Chondrocyte (in vitro differentiated cells): Measurements from ENCODE around the gene WNT8B. TPM values are rescaled to one million over a fixed set of nuclear protein-coding genes. Genes with fewer than 3 reads are reported as not detected.

Source experiments
- DNase-seq: peaks from one replicate; pipeline ENCODE4 v3.0.0; 2021; ENCODE audit warnings: mixed read lengths, low spot score
- H3K27ac Mint-ChIP-seq: one replicate; pipeline ENCODE4 v1.8.0; 2021; ENCODE audit warnings: mild to moderate bottlenecking, moderate library complexity, mixed read lengths; ENCODE audit not compliant: unreplicated experiment
- H3K27me3 Mint-ChIP-seq: 2 replicates; pipeline ENCODE4 v1.8.0; 2021; ENCODE audit warnings: low read depth, mixed read lengths
- H3K36me3 Mint-ChIP-seq: 2 replicates; pipeline ENCODE4 v1.8.0; 2021; ENCODE audit warnings: low read depth, mixed read lengths
- H3K4me1 Mint-ChIP-seq: 2 replicates; pipeline ENCODE4 v1.8.0; 2021; ENCODE audit warnings: low read depth, mild to moderate bottlenecking, mixed read lengths
- H3K4me3 Mint-ChIP-seq: one replicate; pipeline ENCODE4 v1.8.0; 2021; ENCODE audit warnings: mild to moderate bottlenecking, moderate library complexity, mixed read lengths; ENCODE audit not compliant: unreplicated experiment
- H3K9me3 Mint-ChIP-seq: 2 replicates; pipeline ENCODE4 v1.8.0; 2021; ENCODE audit warnings: low read depth, mixed read lengths
- total RNA-seq: library from RNA; stranded (reverse); gene quantifications from 3 replicates; pipeline ENCODE4 v1.2.1, GENCODE V29; 2021
- TF ChIP-seq, protein P1 (sequence below): fragments of 200-600 bp; sonication (generic); IDR thresholded peaks from 2 replicates; pipeline ENCODE4 v1.5.0; 2021; ENCODE audit warnings: antibody characterized with exemption, mild to moderate bottlenecking, moderate library complexity

WNT8B gene
- total RNA-seq, 1 donor from 2014 or later, result not detected

DNA sequence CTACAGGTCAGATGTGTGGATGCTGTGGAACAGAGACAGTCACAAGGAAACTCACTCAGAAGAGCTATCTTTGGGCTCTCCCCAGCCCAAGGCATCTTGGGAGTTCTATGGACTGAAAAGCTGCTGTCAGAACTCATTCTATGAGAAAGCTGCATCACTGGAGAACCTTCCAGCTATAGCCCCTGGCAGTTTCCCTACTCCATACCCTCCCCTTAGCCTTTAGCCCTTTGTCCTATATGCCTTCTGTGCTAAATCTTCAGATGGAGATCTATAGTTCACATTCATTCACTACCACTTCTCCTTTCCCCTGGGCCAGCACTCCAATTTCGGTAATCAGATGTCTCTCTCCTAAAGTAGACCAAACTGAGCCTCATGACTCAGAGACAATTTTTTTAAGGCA is 6.9 kb downstream of the WNT8B start:
- no peak for DNase-seq
- Mint-ChIP-seq H3K4me3 (no peak overlapping the region), H3K36me3 (no peaks in the 10 kb centered on the region), H3K9me3 (no peaks in the 10 kb centered on the region), H3K27ac (no peak overlapping the region), H3K4me1 (peaks cover 10% of the 10 kb centered on the region), H3K27me3 (peaks cover 44% of the 10 kb centered on the region)
- TF ChIP-seq, protein P1, sequence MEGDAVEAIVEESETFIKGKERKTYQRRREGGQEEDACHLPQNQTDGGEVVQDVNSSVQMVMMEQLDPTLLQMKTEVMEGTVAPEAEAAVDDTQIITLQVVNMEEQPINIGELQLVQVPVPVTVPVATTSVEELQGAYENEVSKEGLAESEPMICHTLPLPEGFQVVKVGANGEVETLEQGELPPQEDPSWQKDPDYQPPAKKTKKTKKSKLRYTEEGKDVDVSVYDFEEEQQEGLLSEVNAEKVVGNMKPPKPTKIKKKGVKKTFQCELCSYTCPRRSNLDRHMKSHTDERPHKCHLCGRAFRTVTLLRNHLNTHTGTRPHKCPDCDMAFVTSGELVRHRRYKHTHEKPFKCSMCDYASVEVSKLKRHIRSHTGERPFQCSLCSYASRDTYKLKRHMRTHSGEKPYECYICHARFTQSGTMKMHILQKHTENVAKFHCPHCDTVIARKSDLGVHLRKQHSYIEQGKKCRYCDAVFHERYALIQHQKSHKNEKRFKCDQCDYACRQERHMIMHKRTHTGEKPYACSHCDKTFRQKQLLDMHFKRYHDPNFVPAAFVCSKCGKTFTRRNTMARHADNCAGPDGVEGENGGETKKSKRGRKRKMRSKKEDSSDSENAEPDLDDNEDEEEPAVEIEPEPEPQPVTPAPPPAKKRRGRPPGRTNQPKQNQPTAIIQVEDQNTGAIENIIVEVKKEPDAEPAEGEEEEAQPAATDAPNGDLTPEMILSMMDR, result no peak

DNA sequence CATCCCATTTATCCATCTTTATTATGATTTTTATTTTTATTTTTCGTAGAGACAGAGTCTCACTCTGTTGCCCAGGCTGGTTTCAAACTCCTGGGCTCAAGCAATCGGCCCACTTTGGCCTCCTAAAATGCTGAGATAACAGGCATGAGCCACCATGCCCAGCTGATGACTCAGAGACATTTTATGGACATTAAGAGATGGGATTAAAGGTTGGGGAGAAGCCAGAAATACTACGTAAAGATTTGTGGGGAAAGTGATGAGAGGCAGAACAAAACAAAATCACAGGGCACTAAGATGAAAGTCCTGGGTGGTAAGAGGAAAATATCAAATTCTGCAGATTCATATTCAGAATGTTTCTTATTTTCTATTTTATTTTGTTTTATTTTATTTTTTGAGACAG is 7.6 kb downstream of the WNT8B start:
- Mint-ChIP-seq H3K36me3 (no peaks in the 10 kb centered on the region), H3K4me3 (no peak overlapping the region), H3K27ac (no peak overlapping the region), H3K27me3 (peaks cover 42% of the 10 kb centered on the region), H3K9me3 (no peaks in the 10 kb centered on the region), H3K4me1 (peaks cover 10% of the 10 kb centered on the region)
- TF ChIP-seq, protein P1, result no peak
- no peak for DNase-seq

DNA sequence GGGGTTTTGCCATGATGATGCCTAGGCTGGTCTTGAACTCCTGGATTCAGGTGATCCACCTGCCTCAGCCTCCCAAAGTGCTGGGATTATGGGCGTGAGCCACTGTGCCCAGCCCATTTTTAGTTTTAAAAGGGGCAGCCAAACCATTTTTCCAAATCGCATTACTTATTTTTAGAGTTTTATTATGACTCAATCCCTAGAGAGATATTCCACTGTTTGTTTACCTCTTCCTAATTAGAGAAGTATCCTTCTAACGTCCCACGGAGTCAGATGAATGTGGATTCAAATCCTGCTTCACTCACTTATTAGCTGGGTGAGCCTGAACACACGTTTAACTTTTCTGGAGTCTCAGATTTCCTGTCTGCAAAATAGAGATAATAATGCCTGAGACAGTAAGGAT is 15.2 kb downstream of the WNT8B start:
- peaks cover 2% of the 10 kb centered on the region for H3K9me3 Mint-ChIP-seq
- TF ChIP-seq, protein P1, result no peak
- peaks cover 12% of the 10 kb centered on the region for H3K4me1 Mint-ChIP-seq
- H3K27me3 Mint-ChIP-seq, result peaks cover 35% of the 10 kb centered on the region
- DNase-seq, result no peak
- H3K4me3 Mint-ChIP-seq, result no peak overlapping the region
- no peak overlapping the region for H3K27ac Mint-ChIP-seq
- H3K36me3 Mint-ChIP-seq, result peaks cover 2% of the 10 kb centered on the region

DNA sequence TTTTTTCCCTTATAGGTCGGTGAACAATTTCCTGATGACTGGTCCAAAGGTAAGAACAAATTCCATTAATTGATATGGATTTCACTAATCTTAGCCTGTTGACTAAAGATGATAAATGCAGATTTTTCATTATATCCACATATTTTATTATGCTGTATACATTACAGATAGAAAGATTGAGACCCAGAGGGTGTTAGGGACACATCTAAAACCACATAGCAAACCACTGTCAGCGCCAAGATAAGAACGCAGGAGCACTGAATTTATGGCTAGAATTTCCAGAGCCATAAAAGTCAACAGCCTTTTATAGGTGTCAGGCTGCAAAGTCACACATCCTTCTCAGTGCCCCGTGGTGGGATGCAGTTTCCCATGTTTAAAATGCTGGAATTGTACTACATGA is 16.2 kb downstream of the WNT8B start:
- peaks cover 16% of the 10 kb centered on the region for H3K4me1 Mint-ChIP-seq
- H3K4me3 Mint-ChIP-seq, result no peak overlapping the region
- no peak overlapping the region for H3K27ac Mint-ChIP-seq
- H3K36me3 Mint-ChIP-seq, result peaks cover 2% of the 10 kb centered on the region
- peaks cover 38% of the 10 kb centered on the region for H3K27me3 Mint-ChIP-seq
- TF ChIP-seq, protein P1, result no peak
- H3K9me3 Mint-ChIP-seq, result peaks cover 2% of the 10 kb centered on the region
- DNase-seq, result no peak

DNA sequence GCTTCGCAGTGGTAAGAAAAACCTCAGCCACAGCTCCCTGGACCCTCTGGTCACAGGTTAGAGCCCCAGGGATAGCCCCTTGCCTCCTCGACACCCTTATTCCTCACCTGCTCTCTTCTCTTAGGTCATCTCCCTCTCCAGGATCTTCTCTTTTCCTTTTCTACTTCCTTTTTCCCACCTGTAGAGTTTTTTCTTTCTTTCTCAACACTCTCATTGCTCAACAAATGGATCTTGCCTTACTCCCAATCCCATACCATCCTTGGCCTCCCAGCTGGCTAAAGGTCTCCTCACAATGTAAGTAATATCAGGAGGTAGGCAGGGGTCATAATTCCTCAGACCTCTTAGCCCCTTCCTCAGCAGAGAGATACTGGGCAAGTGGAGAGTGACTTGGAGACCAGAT is 17.2 kb downstream of the WNT8B start:
- peaks cover 8% of the 10 kb centered on the region for H3K36me3 Mint-ChIP-seq
- H3K9me3 Mint-ChIP-seq, result peaks cover 2% of the 10 kb centered on the region
- no peak for DNase-seq

More for the DNA sequence above, 17.2 kb downstream of the WNT8B start:
- no peak overlapping the region for H3K4me3 Mint-ChIP-seq
- no peak overlapping the region for H3K27ac Mint-ChIP-seq
- TF ChIP-seq, protein P1, result no peak
- peaks cover 16% of the 10 kb centered on the region for H3K4me1 Mint-ChIP-seq
- peaks cover 42% of the 10 kb centered on the region for H3K27me3 Mint-ChIP-seq
